Gastroesophageal sphincter (tissue), 4 donors: ENCODE measurements around the gene TEAD2. TPM values are rescaled to one million over a fixed set of nuclear protein-coding genes. Genes with fewer than 3 reads are reported as not detected.

Experiments used
- ATAC-seq: fragments of 150-250 bp; one replicate; pipeline ENCODE4 v1.9.1; 2016; ENCODE audit warnings: mild to moderate bottlenecking, moderate library complexity
- H3K27ac ChIP-seq, 4 donors: fragments of 200-600 bp; sonication (generic) in 3 of 4; 1 replicate in 3 of 4; 2 replicates in 1 of 4; pipeline ENCODE4 v1.5.1; 2016 to 2019
- H3K27me3 ChIP-seq: fragments of 200-600 bp; sonication (generic); one replicate; pipeline ENCODE4 v1.5.1; 2019
- H3K36me3 ChIP-seq, 2 donors: fragments of 200-600 bp; sonication (generic); one replicate each; pipeline ENCODE4 v1.5.1; 2019; ENCODE audit warnings: control low read depth in 1 of 2
- H3K4me1 ChIP-seq, 3 donors: fragments of 200-600 bp; sonication (generic); 1 replicate in 2 of 3; 2 replicates in 1 of 3; pipeline ENCODE4 v1.5.1; 2016 to 2019; ENCODE audit warnings: control low read depth in 2 of 3
- H3K4me3 ChIP-seq, 2 donors: fragments of 200-600 bp; sonication (generic); one replicate each; pipeline ENCODE4 v1.5.1; 2019; ENCODE audit warnings: mild to moderate bottlenecking in 1 of 2, moderate library complexity in 1 of 2
- H3K9me3 ChIP-seq, 3 donors: fragments of 200-600 bp; sonication (generic); one replicate each; pipeline ENCODE4 v1.5.1; 2017 to 2019; ENCODE audit warnings: control low read depth in 2 of 3
- CTCF ChIP-seq, 4 experiments: fragments of 200-600 bp in 2 of 4; fragments of 450-650 bp in 2 of 4; sonication (generic) in 1 of 4; IDR thresholded peaks; one replicate each; pipeline ENCODE4 v1.5.1; 2017 to 2019; ENCODE audit warnings: antibody characterized with exemption in 4 of 4, mild to moderate bottlenecking in 2 of 4, moderate library complexity in 2 of 4
- EP300 ChIP-seq: sonication (generic); formaldehyde crosslinking; IDR thresholded peaks from one replicate; pipeline ENCODE4 v1.6.1; 2017; ENCODE audit warnings: antibody characterized with exemption, mild to moderate bottlenecking
- POLR2A ChIP-seq, 2 donors: fragments of 450-650 bp; IDR thresholded peaks; one replicate each; pipeline ENCODE4 v1.6.1; 2017; ENCODE audit warnings: antibody characterized with exemption in 2 of 2, mild to moderate bottlenecking in 2 of 2, moderate library complexity in 1 of 2
- POLR2AphosphoS5 ChIP-seq: sonication (generic); formaldehyde crosslinking; IDR thresholded peaks from one replicate; pipeline ENCODE4 v1.6.1; 2017; ENCODE audit warnings: antibody characterized with exemption
- WGBS, 2 donors: methylation state at CpG; one replicate each; pipeline ENCODE4 v1.1.5; 2018; ENCODE audit warnings: low coverage in 1 of 2; 5-methylcytosine and 5-hydroxymethylcytosine counted together
- total RNA-seq, 4 donors: library from RNA; depleted of rRNA; stranded (reverse); fragments of >200 nt; gene quantifications; one replicate each; pipeline ENCODE4 v1.1.0, GENCODE V29; 2016

The TEAD2 gene
- total RNA-seq, 4 donors from 2014 or later: 47.5 to 73.1 (median 51.1) TPM

- Histone ChIP-seq H3K27me3 (no peaks in the 10 kb centered on the region), H3K27ac (no peak overlapping the region), H3K4me1 (peaks cover 0 to 31% (median 20%) of the 10 kb centered on the region in 3 donors), H3K36me3 (peaks cover 0 to 75% of the 10 kb centered on the region in 2 donors), H3K9me3 (no peaks in the 10 kb centered on the region), H3K4me3 (no peak overlapping the region)
- WGBS, 2 donors: 91% methylated on average over 4 of the region's 7 CpGs; no CpG with 5 or more reads in 1 of the 2 donors
- no peak for TF ChIP-seq EP300
- no peak for TF ChIP-seq CTCF (IDR thresholded peaks at IDR 0.05)
- TF ChIP-seq POLR2A (IDR thresholded peaks at IDR 0.05): no peak
- no peak for TF ChIP-seq POLR2AphosphoS5
- no peak for ATAC-seq
Measured at GRCh38 chr19:49343123-49343522, 19.1 kb downstream of the TEAD2 start.

GRCh38 chr19:49342291-49342721 is 19.9 kb downstream of the TEAD2 start:
- TF ChIP-seq CTCF (IDR thresholded peaks at IDR 0.05): no peak
- TF ChIP-seq POLR2AphosphoS5: no peak
- TF ChIP-seq POLR2A (IDR thresholded peaks at IDR 0.05): no peak
- no peak for TF ChIP-seq EP300
- peaks cover 0 to 37% (median 23%) of the 10 kb centered on the region in 3 donors for H3K4me1 ChIP-seq
- H3K27me3 ChIP-seq: no peaks in the 10 kb centered on the region
- no peak overlapping the region for H3K4me3 ChIP-seq
- peaks cover 0 to 67% of the 10 kb centered on the region in 2 donors for H3K36me3 ChIP-seq
- 81 to 93% methylated on average over 5 to 8 of the region's 11 CpGs for WGBS, 2 donors
- no peak for ATAC-seq
- H3K9me3 ChIP-seq: no peaks in the 10 kb centered on the region
- H3K27ac ChIP-seq: no peak overlapping the region

GRCh38 chr19:49340865-49341718 is 21.1 kb downstream of the TEAD2 start:
- 90% methylated on average over 2 of the region's 11 CpGs; no CpG with 5 or more reads in 1 of the 2 donors for WGBS, 2 donors

GRCh38 chr19:49340069-49340864 is 21.9 kb downstream of the TEAD2 start:
- TF ChIP-seq CTCF (IDR thresholded peaks at IDR 0.05): no peak
- TF ChIP-seq POLR2AphosphoS5: no peak
- TF ChIP-seq EP300: no peak
- TF ChIP-seq POLR2A (IDR thresholded peaks at IDR 0.05): no peak
- 18 to 31% methylated on average over 28 to 33 of the region's 36 CpGs for WGBS, 2 donors
- Histone ChIP-seq H3K4me3 (peak overlapping the region; percentile 15 to 54), H3K27ac (peak overlapping the region; percentile 49 to 96 (median 86)), H3K9me3 (no peaks in the 10 kb centered on the region), H3K36me3 (peaks cover 0 to 46% of the 10 kb centered on the region in 2 donors), H3K4me1 (peaks cover 0 to 37% (median 23%) of the 10 kb centered on the region in 3 donors), H3K27me3 (no peaks in the 10 kb centered on the region)
- ATAC-seq: peak; percentile 45

More at GRCh38 chr19:49340865-49341718, 21.1 kb downstream of the TEAD2 start:
- Histone ChIP-seq H3K4me1 (peaks cover 0 to 37% (median 23%) of the 10 kb centered on the region in 3 donors), H3K4me3 (no peak overlapping the region), H3K36me3 (peaks cover 0 to 54% of the 10 kb centered on the region in 2 donors), H3K9me3 (no peaks in the 10 kb centered on the region), H3K27me3 (no peaks in the 10 kb centered on the region), H3K27ac (peak overlapping the region in 3 of 4 donors; percentile 84 to 96 (median 89))
- TF ChIP-seq EP300: no peak
- TF ChIP-seq CTCF (IDR thresholded peaks at IDR 0.05): no peak
- TF ChIP-seq POLR2A (IDR thresholded peaks at IDR 0.05): no peak
- TF ChIP-seq POLR2AphosphoS5: no peak
- no peak for ATAC-seq
